ENCODE data around the gene NFS1.
"Not testable (repeated sequence)": the region's sequence is repeated elsewhere in the genome, so short reads cannot be mapped to it uniquely, and the experiment has no call there.

DNA sequence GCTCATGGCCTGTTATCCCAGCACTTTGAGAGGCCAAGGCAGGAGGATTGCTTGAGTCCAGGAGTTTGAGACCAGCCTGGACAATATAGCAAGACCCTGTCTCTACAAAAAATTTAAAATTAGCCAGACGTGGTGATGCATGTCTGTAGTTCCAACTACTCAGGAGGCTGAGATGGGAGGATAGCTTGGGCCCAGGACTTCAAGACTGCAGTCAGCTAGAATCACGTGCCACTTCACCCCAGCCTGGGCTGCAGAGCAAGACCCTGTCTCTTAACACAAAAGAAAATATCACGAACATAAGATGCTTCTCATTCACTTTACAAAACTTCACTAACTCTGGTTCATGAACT is 45.3 kb upstream of the NFS1 start:
- TF ChIP-seq, protein P1, sequence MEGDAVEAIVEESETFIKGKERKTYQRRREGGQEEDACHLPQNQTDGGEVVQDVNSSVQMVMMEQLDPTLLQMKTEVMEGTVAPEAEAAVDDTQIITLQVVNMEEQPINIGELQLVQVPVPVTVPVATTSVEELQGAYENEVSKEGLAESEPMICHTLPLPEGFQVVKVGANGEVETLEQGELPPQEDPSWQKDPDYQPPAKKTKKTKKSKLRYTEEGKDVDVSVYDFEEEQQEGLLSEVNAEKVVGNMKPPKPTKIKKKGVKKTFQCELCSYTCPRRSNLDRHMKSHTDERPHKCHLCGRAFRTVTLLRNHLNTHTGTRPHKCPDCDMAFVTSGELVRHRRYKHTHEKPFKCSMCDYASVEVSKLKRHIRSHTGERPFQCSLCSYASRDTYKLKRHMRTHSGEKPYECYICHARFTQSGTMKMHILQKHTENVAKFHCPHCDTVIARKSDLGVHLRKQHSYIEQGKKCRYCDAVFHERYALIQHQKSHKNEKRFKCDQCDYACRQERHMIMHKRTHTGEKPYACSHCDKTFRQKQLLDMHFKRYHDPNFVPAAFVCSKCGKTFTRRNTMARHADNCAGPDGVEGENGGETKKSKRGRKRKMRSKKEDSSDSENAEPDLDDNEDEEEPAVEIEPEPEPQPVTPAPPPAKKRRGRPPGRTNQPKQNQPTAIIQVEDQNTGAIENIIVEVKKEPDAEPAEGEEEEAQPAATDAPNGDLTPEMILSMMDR (IDR thresholded peaks at IDR 0.05) = not testable (repeated sequence)
- TF ChIP-seq ZFX (IDR thresholded peaks at IDR 0.05; ENCODE audit: borderline replicate concordance) = not testable (repeated sequence)

All from 22Rv1 (cell line).